ENCODE data around the gene OR11L1.

OR11L1 gene, protein sequence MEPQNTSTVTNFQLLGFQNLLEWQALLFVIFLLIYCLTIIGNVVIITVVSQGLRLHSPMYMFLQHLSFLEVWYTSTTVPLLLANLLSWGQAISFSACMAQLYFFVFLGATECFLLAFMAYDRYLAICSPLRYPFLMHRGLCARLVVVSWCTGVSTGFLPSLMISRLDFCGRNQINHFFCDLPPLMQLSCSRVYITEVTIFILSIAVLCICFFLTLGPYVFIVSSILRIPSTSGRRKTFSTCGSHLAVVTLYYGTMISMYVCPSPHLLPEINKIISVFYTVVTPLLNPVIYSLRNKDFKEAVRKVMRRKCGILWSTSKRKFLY

DNA sequence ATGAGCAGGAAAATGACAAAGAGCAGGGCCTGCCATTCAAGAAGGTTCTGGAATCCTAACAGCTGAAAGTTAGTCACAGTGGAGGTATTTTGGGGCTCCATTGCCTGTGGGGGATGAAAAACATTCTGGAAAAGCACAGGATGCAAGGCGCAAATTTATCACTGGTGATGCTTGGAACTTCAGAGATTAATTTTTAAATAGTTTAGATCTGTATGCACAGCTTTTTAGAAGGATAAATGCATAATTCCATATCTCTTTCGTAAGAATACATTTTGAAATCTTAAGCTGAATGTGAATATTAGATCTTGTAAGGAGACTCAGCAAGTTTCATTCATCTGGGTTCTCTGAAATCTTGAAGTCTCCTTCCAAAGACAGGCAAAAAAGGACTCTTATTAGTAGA, at the start of gene OR11L1:
TSS of gene OR11L1 (minus strand) at position 101 of the 400 bp plus-strand sequence. CDS start at position 101, 0 bp downstream.
- no peak for DNase-seq (ENCODE audit: low spot score)

DNA sequence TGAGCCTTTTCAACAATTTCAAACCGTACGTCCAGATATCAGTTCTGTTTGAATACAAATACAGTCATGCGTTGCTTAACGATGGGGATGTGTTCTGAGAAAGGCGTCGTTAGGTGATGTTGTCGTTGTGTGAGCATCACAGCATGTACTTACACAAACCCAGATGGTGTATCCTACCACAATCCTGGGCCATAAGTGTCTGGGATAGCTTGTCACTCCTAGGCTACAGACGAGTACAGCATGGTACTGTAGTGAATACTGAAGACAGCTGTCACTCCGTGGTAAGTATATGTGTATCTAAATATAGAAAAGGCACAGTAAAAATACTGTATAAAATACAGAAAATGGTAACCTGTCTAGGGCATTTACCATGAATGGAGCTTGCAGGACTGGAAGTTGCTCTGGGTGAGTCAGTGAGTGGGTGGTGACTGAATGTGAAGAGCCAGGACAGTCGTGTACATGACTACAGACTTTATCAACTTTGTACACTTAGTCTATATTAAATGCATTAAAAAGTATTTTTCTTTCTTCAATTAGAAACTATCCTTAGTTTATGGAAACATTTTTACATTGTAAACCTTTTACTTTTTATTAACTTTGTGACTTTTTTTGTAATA, 43.2 kb upstream of the OR11L1 start:
- DNase-seq (ENCODE audit: low spot score): no peak

GRCh38 chr1:247883346-247883745, 41.6 kb upstream of the OR11L1 start:
- DNase-seq (ENCODE audit: low spot score): no peak

DNA sequence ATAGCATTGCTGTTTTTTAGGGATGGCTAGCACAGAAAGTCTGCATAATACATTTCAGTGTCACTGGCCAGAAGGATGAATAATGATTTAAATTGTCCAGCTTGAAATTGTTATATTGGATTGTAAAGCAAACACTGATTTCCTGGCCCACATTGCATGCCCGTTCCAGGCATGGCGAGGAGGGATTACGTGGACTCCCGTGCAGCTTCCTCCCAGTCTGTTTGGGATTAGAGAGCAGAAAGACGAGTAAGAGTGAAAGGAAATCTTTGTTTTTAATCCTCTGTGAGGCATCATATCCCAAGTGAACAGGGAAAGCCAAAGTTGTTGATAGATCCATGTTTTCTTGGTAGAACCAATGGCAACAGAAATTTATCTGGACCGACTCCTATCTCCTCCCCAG, 23.7 kb upstream of the OR11L1 start:
- DNase-seq (ENCODE audit: low spot score): no peak

DNA sequence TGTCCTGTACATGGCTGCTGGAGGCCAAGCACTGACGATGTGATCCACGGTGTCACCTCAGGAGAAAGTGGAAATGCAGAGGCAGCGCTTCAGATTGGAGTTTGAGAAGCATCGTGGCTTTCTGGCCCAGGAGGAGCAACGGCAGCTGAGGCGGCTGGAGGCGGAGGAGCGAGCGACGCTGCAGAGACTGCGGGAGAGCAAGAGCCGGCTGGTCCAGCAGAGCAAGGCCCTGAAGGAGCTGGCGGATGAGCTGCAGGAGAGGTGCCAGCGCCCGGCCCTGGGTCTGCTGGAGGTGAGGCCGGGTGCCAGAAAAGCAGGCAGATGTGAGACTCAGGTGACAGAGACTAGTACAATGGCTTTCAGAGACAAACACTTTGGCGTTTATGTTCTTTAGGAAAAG, 22.9 kb upstream of the OR11L1 start:
- no peak for DNase-seq (ENCODE audit: low spot score)

DNA sequence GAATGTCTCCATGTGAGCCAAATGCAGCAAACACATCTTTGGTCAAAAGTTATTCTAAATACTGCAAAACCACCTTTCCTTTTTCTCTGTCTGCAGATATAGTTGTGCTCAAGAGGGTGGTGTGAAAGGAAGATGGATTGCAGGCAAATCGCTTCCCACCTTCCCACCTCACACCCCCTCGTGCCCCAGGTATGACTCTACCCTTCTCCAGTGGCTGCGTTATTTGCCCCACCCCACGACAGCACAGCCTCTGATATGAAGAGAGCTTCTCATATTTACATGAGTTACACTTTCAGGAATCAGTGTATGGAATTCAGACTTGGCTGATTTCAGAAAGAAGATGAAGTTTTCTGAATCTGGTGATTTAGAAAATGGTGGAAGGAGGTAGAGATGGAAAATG, 21.1 kb upstream of the OR11L1 start:
- DNase-seq (ENCODE audit: low spot score): no peak

DNA sequence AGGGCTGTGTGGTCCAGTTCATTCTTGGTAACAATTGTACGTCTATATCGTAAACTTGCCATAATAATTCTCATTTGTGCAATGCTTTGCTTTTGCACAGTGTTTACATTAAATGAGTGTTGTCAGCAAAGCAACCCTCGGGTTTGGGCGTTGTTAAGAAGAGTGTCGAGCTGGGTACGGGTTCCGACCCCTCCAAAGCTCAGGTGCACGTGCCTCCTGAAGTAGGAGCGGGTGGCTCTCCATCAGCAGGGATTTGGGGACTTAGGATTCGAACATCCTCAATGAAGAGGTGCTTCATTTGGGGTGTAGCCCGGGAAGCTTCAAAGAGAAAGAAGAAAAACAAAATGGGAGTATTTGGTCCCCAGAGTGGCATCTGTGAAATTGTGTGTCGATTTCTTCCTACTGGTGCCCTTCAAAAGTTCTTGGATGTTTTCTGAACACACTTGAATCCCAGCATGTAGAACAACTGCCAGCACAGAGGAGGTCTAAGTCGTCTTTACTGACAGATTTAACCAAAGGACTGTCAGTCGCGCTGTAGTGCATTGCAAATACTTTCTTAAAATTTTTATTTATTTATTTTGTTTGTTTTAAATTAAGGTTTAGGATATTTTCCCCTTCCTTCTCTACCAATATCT, 16.4 kb upstream of the OR11L1 start:
- DNase-seq (ENCODE audit: low spot score): no peak

- no peak for DNase-seq (ENCODE audit: low spot score)
These were observed 15.6 kb upstream of the OR11L1 start, which contains the start of gene TRIM58 for GRCh38 chr1:247857069-247857984. Gene TRIM58, plus strand, starts transcription at chr1:247857187. Its CDS starts 60 bp downstream, at chr1:247857247.

- no peak for DNase-seq (ENCODE audit: low spot score)
These were observed 14.2 kb upstream of the OR11L1 start for GRCh38 chr1:247855911-247856310.

- no peak for DNase-seq (ENCODE audit: low spot score)
These were observed 13.3 kb upstream of the OR11L1 start for GRCh38 chr1:247854899-247855545.

DNA sequence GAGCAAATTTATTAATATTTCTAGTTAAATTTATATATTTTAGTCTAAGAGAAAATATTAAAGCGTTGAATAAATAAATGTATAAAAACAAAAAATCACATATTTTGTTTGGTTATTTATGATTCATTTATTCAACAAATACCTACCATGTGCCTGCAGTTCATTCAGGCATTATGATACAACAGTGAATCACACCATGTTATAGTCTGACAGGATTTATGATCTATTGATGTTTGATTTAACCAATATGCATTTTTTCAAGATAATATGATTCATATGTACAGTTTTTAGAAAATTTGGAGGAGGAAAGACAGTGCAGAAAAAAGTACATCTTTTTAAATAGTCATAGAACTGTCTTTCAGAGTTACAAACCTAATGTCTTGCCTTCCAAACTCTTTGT, 7.9 kb upstream of the OR11L1 start:
- DNase-seq (ENCODE audit: low spot score): no peak

- no peak for DNase-seq (ENCODE audit: low spot score)
These were observed 6.7 kb upstream of the OR11L1 start for GRCh38 chr1:247848346-247848745.

- DNase-seq (ENCODE audit: low spot score): no peak
These were observed 4.0 kb upstream of the OR11L1 start for GRCh38 chr1:247845693-247846017.

- DNase-seq (ENCODE audit: low spot score): no peak
These were observed 3.5 kb upstream of the OR11L1 start for GRCh38 chr1:247845011-247845692.

DNA sequence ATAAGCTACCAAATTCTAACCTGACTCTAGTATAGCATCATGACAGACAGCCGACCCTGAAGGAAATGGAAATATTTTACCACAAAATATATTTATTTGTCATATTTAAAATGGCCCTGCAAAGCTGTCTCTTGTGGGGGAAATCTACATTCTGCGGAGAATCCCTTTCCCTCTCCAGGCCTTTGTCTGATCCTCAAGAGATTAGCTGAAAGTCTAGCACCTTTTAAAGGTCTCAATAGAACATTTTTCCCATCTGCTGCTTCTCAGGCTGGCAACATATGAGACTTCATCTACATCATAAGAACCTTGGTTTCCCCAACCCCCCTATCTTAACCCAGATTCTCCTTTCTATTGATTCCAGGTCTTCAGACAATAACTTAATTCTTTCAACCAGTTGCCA, 1.7 kb upstream of the OR11L1 start:
- DNase-seq (ENCODE audit: low spot score): no peak

DNA sequence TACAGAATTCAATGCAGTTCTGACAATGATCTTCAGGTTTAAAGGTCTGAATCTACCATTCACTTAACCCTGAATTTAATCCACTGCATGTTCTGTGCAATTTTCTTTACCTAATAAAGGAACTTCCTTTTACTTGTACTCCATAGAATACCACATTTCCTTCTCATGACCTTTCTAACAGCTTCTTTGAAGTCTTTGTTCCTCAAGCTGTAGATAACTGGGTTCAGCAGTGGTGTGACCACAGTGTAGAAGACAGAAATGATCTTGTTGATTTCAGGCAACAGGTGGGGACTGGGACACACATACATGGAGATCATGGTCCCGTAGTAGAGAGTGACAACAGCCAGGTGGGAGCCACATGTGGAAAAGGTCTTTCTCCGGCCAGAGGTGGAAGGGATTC, 878 bp downstream of the OR11L1 start:
- DNase-seq (ENCODE audit: low spot score): no peak

DNA sequence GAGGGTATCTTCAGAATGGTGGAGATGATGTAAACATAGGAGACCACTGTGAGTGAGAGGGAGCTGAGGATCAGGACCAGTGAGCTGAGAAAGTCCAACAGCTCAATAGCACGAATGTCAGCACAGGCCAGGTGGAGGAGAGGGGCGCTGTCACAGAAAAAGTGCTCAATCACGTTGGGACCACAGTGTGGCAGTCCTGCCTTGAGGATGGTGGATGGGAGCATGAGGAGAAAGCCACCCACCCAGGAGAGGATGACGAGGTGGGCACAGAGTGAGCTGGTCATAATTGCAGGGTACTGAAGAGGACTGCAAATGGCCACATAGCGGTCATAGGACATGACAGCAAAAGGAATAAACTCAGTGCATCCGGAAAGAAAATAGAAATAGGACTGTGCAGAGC, 8.1 kb downstream of the OR11L1 start:
- no peak for DNase-seq (ENCODE audit: low spot score)

DNA sequence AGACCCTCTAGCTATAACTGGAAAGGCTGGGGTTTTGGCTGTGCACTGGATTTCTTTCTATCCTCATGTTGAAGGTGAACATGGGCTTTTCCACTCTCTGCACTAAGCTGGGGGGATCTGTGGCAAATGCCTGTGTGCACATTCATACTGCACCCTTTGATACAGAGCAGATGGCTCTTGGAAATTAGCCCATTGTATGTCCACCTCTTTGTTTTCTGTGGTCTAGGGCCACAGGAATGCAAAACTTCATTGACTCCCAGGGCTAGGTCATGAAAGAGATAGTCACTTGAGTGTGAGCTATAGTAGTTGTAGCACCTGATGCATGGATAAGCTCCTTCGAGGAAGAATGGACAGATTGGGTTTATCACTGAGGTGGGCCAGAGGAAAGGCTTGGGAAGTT, 12.0 kb downstream of the OR11L1 start:
- no peak for DNase-seq (ENCODE audit: low spot score)

- DNase-seq (ENCODE audit: low spot score): no peak
These were observed 16.3 kb downstream of the OR11L1 start for GRCh38 chr1:247825362-247825761.

DNA sequence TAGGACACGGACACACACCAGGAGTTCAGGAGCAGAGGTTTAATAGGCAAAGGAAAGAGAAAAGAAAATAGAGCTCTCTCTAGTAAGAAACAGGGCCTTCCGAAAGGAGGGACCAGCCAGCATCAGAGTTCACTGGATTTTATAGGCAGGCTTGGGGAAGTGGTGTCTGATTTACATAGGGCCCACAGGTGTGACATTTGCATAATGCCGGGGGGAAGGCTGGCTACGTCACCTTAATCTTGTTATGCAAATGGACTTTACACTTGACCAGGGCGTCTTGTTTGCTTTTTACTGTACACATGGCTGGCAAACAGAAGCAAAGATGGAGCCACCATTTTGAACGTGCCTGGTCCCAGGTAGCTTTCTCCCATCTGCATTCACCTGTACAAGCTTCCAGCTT, 17.7 kb downstream of the OR11L1 start, which contains the start of gene OR14A16:
TSS of gene OR14A16 (minus strand) at position 97 of the 400 bp plus-strand sequence. CDS start 8,390 bp downstream, outside the sequence.
- no peak for DNase-seq (ENCODE audit: low spot score)

DNA sequence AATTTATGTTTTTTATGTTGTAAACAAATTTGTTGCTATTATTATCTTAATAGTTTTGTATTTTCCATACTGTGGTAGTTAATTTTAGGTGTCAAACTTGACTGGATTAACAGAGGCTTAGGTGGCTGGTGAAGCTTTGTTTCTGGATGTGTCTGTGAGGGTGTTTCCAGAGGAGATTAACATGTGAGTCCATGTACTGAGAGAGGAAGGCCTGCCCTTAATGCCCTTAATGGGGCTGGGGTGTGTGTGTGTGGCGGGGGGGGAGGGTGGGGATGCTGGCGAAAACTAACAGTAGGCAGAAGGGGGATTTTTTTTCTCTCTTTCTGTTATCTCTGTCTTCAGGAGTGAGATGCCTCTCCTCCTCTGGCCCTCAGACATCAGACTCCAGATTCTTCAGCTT, 19.6 kb downstream of the OR11L1 start:
- no peak for DNase-seq (ENCODE audit: low spot score)
